HG02981 (cell line): ENCODE data around the gene LIN28A.

Source experiments
- ATAC-seq: cut with Tn5 transposase; IDR thresholded peaks from one replicate; pipeline ENCODE4 v1.9.1; 2021; ENCODE audit warnings: mild to moderate bottlenecking, moderate library complexity; ENCODE audit not compliant: unreplicated experiment

The LIN28A gene

GRCh38 chr1:26478159-26478558, 67.5 kb downstream of the LIN28A start:
- ATAC-seq = no peak

- no peak for ATAC-seq
These were observed 68.4 kb downstream of the LIN28A start for GRCh38 chr1:26478988-26479387.
